Kidney tubule cell (primary cell): Measurements from ENCODE around the gene ETV1.
"Not testable (repeated sequence)": the region's sequence is repeated elsewhere in the genome, so short reads cannot be mapped to it uniquely, and the experiment has no call there.

ENCODE experiments used
- DNase-seq: peaks from one replicate; pipeline ENCODE4 v3.0.0-alpha.2; 2018; ENCODE audit warnings: low spot score

The ETV1 gene

GRCh38 chr7:13932131-13932530 is 57.3 kb downstream of the ETV1 start:
- DNase-seq: no peak

GRCh38 chr7:13921062-13921461 is 68.4 kb downstream of the ETV1 start:
- no peak for DNase-seq

- DNase-seq: peak; percentile 98
Observed at GRCh38 chr7:13920053-13920697, 69.3 kb downstream of the ETV1 start.

GRCh38 chr7:13918333-13918732 is 71.1 kb downstream of the ETV1 start:
- DNase-seq: not testable (repeated sequence)

GRCh38 chr7:13917103-13917502 is 72.4 kb downstream of the ETV1 start:
- DNase-seq: not testable (repeated sequence)

GRCh38 chr7:13915891-13916290 is 73.6 kb downstream of the ETV1 start:
- no peak for DNase-seq

- DNase-seq: no peak
Observed at GRCh38 chr7:13912715-13913278, 76.7 kb downstream of the ETV1 start.

- no peak for DNase-seq
Observed at GRCh38 chr7:13911909-13912308, 77.6 kb downstream of the ETV1 start.

- DNase-seq: no peak
Observed at GRCh38 chr7:13910805-13911551, 78.5 kb downstream of the ETV1 start.

- no peak for DNase-seq
Observed at GRCh38 chr7:13908667-13909397, 80.6 kb downstream of the ETV1 start.

GRCh38 chr7:13907831-13908230 is 81.6 kb downstream of the ETV1 start:
- DNase-seq: no peak

GRCh38 chr7:13904689-13905088 is 84.8 kb downstream of the ETV1 start:
- DNase-seq: peak; percentile 63

GRCh38 chr7:13904007-13904406 is 85.5 kb downstream of the ETV1 start:
- DNase-seq: peak; percentile 33

GRCh38 chr7:13901577-13901976 is 87.9 kb downstream of the ETV1 start:
- DNase-seq: no peak

- no peak for DNase-seq
Observed at GRCh38 chr7:13898957-13899670, 90.4 kb downstream of the ETV1 start.

GRCh38 chr7:13897819-13898218 is 91.6 kb downstream of the ETV1 start:
- no peak for DNase-seq

GRCh38 chr7:13894954-13895353 is 94.5 kb downstream of the ETV1 start:
- no peak for DNase-seq

- no peak for DNase-seq
Observed at GRCh38 chr7:13894377-13894776, 95.1 kb downstream of the ETV1 start.

- no peak for DNase-seq
Observed at GRCh38 chr7:13890793-13891192, 98.7 kb downstream of the ETV1 start.

- DNase-seq: no peak
Observed at GRCh38 chr7:13886356-13886755, 103.1 kb downstream of the ETV1 start.

- DNase-seq: no peak
Observed at GRCh38 chr7:13882051-13882450, 107.4 kb downstream of the ETV1 start.

- DNase-seq: peak; percentile 77
Observed at GRCh38 chr7:13880789-13881188, 108.7 kb downstream of the ETV1 start.
